H1 (cell line): ENCODE results near the gene WBP1L. TPM values are rescaled to one million over a fixed set of nuclear protein-coding genes. Genes with fewer than 3 reads are reported as not detected.

Experiments
- CBX8 ChIP-seq: fragments of 300-800, 300-1000 bp; sonication (generic); IDR thresholded peaks from 2 replicates; pipeline ENCODE4 v1.7.1; 2016; ENCODE audit warnings: low read depth, low read length, borderline replicate concordance
- KDM1A ChIP-seq: fragments of 200-600, 300-600 bp; sonication (generic); IDR thresholded peaks from 2 replicates; pipeline ENCODE4 v1.7.1; 2016; ENCODE audit warnings: mild to moderate bottlenecking, low read length, borderline replicate concordance
- KDM5A ChIP-seq: fragments of 200-600 bp; IDR thresholded peaks from 2 replicates; pipeline ENCODE4 v1.7.1; 2012; ENCODE audit warnings: mild to moderate bottlenecking, low read length, inconsistent platforms, mixed read lengths
- NRF1 ChIP-seq: IDR thresholded peaks from 2 replicates; pipeline ENCODE4 v1.6.1; 2011; ENCODE audit warnings: mild to moderate bottlenecking, low read depth, low read length, improper control_type of control experiment
- RFX5 ChIP-seq: IDR thresholded peaks from 2 replicates; pipeline ENCODE4 v1.6.1; 2011; ENCODE audit warnings: low read depth, low read length, improper control_type of control experiment, borderline replicate concordance
- TAF1 ChIP-seq: IDR thresholded peaks from 2 replicates; pipeline ENCODE4 v1.6.1; 2011; ENCODE audit warnings: mild to moderate bottlenecking, low read depth, low read length
- polyA plus RNA-seq, 7 experiments: library from polyadenylated mRNA; depleted of rRNA in 3 of 7; stranded (reverse) in 5 of 7; unstranded in 2 of 7; fragments of >200 nt in 5 of 7; fragments of 200-250 nt in 2 of 7; gene quantifications; 1 replicate in 5 of 7; 2 replicates in 1 of 7; 4 replicates in 1 of 7; pipeline versions ENCODE4 v1.2.1 to v1.2.3, GENCODE V29; 2011 to 2013; ENCODE audit warnings: missing spikeins in 2 of 7, mixed read lengths in 2 of 7
- total RNA-seq: library from RNA; stranded (reverse); fragmentation: NEBNext Ultra II Directional; extraction: Animal tissue kit (Norgen Biotek cat#: 25700); gene quantifications from 2 replicates; pipeline ENCODE4 v1.2.1, GENCODE V29; 2021

Gene WBP1L
- total and polyA plus RNA-seq, 2 of the 8 experiments (the other 6 are each of a cell fraction or from before 2014, with no cell fraction given): 26.6 to 29.9 TPM

DNA sequence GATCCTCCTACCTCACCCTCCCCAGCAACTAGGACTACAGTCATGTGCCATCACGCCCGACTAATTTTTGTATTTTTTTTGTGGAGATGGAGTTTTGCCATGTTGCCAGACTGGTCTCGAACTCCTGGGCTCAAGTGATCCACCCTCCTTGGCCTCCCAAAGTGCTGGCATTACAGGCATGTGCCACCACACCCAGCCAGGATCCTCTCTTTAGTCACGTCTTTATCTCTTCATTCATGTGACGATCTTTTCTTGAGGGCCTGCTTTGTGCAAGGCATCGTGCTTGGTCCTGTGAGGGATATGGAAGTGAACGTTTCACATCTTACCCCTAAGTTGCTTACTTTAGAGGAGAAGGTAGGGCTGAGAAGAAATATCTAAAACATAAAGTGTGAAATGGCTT is 21.6 kb downstream of the WBP1L start (continued):
- no peak for TF ChIP-seq TAF1
- TF ChIP-seq KDM1A: no peak
- TF ChIP-seq NRF1: no peak
- no peak for TF ChIP-seq CBX8
- TF ChIP-seq KDM5A: no peak
- no peak for TF ChIP-seq RFX5
